Ecto neural progenitor cell (in vitro differentiated cells): ENCODE results near the gene CELF6.

ENCODE experiments used
- DNase-seq: peaks from one replicate; pipeline ENCODE4 v3.0.0-alpha.2; 2018; ENCODE audit warnings: low spot score

The CELF6 gene

GRCh38 chr15:72319985-72320671 lies at the start of gene CELF6:
TSS of gene CELF6 (minus strand) at chr15:72320157. CDS start at chr15:72319874, 283 bp downstream.
- DNase-seq, result peak; percentile 99

GRCh38 chr15:72368899-72369298 lies 48.9 kb upstream of the CELF6 start:
- DNase-seq, result no peak

- no peak for DNase-seq
Measured at GRCh38 chr15:72368325-72368724, 48.4 kb upstream of the CELF6 start.

- no peak for DNase-seq
Measured at GRCh38 chr15:72365844-72366243, 45.9 kb upstream of the CELF6 start.

- no peak for DNase-seq
Measured at GRCh38 chr15:72361176-72361575, 41.2 kb upstream of the CELF6 start.

GRCh38 chr15:72358650-72359171 lies 38.8 kb upstream of the CELF6 start:
- no peak for DNase-seq

GRCh38 chr15:72358121-72358520 lies 38.2 kb upstream of the CELF6 start:
- DNase-seq, result no peak

- DNase-seq, result no peak
Measured at GRCh38 chr15:72354496-72354895, 34.5 kb upstream of the CELF6 start.

- DNase-seq, result no peak
Measured at GRCh38 chr15:72353266-72353665, 33.3 kb upstream of the CELF6 start.

- no peak for DNase-seq
Measured at GRCh38 chr15:72345806-72346205, 25.8 kb upstream of the CELF6 start.

GRCh38 chr15:72345280-72345679 lies 25.3 kb upstream of the CELF6 start:
- DNase-seq, result no peak

- no peak for DNase-seq
Measured at GRCh38 chr15:72344602-72345001, 24.6 kb upstream of the CELF6 start.

GRCh38 chr15:72342385-72342784 lies 22.4 kb upstream of the CELF6 start:
- DNase-seq, result peak; percentile 61

GRCh38 chr15:72341361-72341760 lies 21.4 kb upstream of the CELF6 start:
- DNase-seq, result peak; percentile 70

- no peak for DNase-seq
Measured at GRCh38 chr15:72340366-72340765, 20.4 kb upstream of the CELF6 start.

GRCh38 chr15:72339777-72340177 lies 19.8 kb upstream of the CELF6 start:
- no peak for DNase-seq

GRCh38 chr15:72338617-72339321 lies 18.8 kb upstream of the CELF6 start:
- DNase-seq, result no peak

GRCh38 chr15:72338148-72338547 lies 18.2 kb upstream of the CELF6 start:
- no peak for DNase-seq

- no peak for DNase-seq
Measured at GRCh38 chr15:72334842-72335241, 14.9 kb upstream of the CELF6 start.

GRCh38 chr15:72331021-72331420 lies 11.1 kb upstream of the CELF6 start:
- DNase-seq, result no peak

GRCh38 chr15:72323752-72324151 lies 3.8 kb upstream of the CELF6 start:
- DNase-seq, result no peak

GRCh38 chr15:72319360-72319984 lies 485 bp downstream of the CELF6 start:
- DNase-seq, result peak; percentile 94

GRCh38 chr15:72318408-72318942 lies 1.5 kb downstream of the CELF6 start:
- no peak for DNase-seq
